Measurements from ENCODE around the gene PCBP3.
"Not testable (repeated sequence)": the region's sequence is repeated elsewhere in the genome, so short reads cannot be mapped to it uniquely, and the experiment has no call there.

The PCBP3 gene

GRCh38 chr21:45611939-45612664 lies 31.4 kb upstream of the PCBP3 start:
- no peaks in the 10 kb centered on the region for H3K9me3 ChIP-seq (replicated peaks; ENCODE audit: insufficient read depth, low read length)
- H3K4me3 ChIP-seq (ENCODE audit: low read length), result no peak overlapping the region
- H3F3A ChIP-seq (ENCODE audit: insufficient read depth, low read length), result no peaks in the 10 kb centered on the region
- H3K9ac ChIP-seq (ENCODE audit: low read length), result no peak overlapping the region
- H3K27me3 ChIP-seq (replicated peaks; ENCODE audit: insufficient read depth, low read length), result peaks cover 85% of the 10 kb centered on the region
- H2AFZ ChIP-seq (ENCODE audit: low read length), result no peak overlapping the region
- H3K4me2 ChIP-seq (ENCODE audit: low read depth, low read length), result no peak overlapping the region
- no peaks in the 10 kb centered on the region for H3K79me2 ChIP-seq (ENCODE audit: low read length)
- H3K4me1 ChIP-seq (ENCODE audit: low read length), result no peaks in the 10 kb centered on the region
- DNase-seq, result no peak
- no peaks in the 10 kb centered on the region for H3K9me2 ChIP-seq (replicated peaks; ENCODE audit: insufficient read depth, low read length)
- TF ChIP-seq EZH2 (optimal IDR thresholded peaks at IDR 0.05; ENCODE audit: low read depth, low read length), result no peak
- no peak for TF ChIP-seq CTCF (IDR thresholded peaks at IDR 0.05; ENCODE audit: low read length)
- no peak for TF ChIP-seq EZH2phosphoT487 (IDR thresholded peaks at IDR 0.05; ENCODE audit: low read length)
- H4K20me1 ChIP-seq (ENCODE audit: insufficient read depth, low read length), result no peaks in the 10 kb centered on the region
- no peak overlapping the region for H3K27ac ChIP-seq (ENCODE audit: low read length)
- no peaks in the 10 kb centered on the region for H3K36me3 ChIP-seq (replicated peaks; ENCODE audit: insufficient read depth, low read length)

GRCh38 chr21:45612665-45613019 lies 30.9 kb upstream of the PCBP3 start:
- not testable (repeated sequence) for DNase-seq; H3F3A ChIP-seq (ENCODE audit: insufficient read depth, low read length); H3K4me2 ChIP-seq (ENCODE audit: low read depth, low read length)

GRCh38 chr21:45613396-45613795 lies 30.1 kb upstream of the PCBP3 start:
- no peaks in the 10 kb centered on the region for H3K9me2 ChIP-seq (replicated peaks; ENCODE audit: insufficient read depth, low read length)
- no peak overlapping the region for H3K4me3 ChIP-seq (ENCODE audit: low read length)
- no peaks in the 10 kb centered on the region for H4K20me1 ChIP-seq (ENCODE audit: insufficient read depth, low read length)
- no peaks in the 10 kb centered on the region for H3K79me2 ChIP-seq (ENCODE audit: low read length)
- H3K36me3 ChIP-seq (replicated peaks; ENCODE audit: insufficient read depth, low read length), result no peaks in the 10 kb centered on the region
- H3K9ac ChIP-seq (ENCODE audit: low read length), result no peak overlapping the region
- no peaks in the 10 kb centered on the region for H3K9me3 ChIP-seq (replicated peaks; ENCODE audit: insufficient read depth, low read length)
- H3K4me2 ChIP-seq (ENCODE audit: low read depth, low read length), result no peak overlapping the region
- no peak overlapping the region for H3K27ac ChIP-seq (ENCODE audit: low read length)
- TF ChIP-seq EZH2phosphoT487 (IDR thresholded peaks at IDR 0.05; ENCODE audit: low read length), result no peak
- TF ChIP-seq EZH2 (optimal IDR thresholded peaks at IDR 0.05; ENCODE audit: low read depth, low read length), result no peak
- no peak for TF ChIP-seq CTCF (IDR thresholded peaks at IDR 0.05; ENCODE audit: low read length)
- peaks cover 87% of the 10 kb centered on the region for H3K27me3 ChIP-seq (replicated peaks; ENCODE audit: insufficient read depth, low read length)
- H3F3A ChIP-seq (ENCODE audit: insufficient read depth, low read length), result no peaks in the 10 kb centered on the region
- DNase-seq, result no peak
- no peaks in the 10 kb centered on the region for H3K4me1 ChIP-seq (ENCODE audit: low read length)
- no peak overlapping the region for H2AFZ ChIP-seq (ENCODE audit: low read length)

More at GRCh38 chr21:45612665-45613019, 30.9 kb upstream of the PCBP3 start:
- H3K9me3 ChIP-seq (replicated peaks; ENCODE audit: insufficient read depth, low read length); H3K4me3 ChIP-seq (ENCODE audit: low read length); H3K9ac ChIP-seq (ENCODE audit: low read length); H4K20me1 ChIP-seq (ENCODE audit: insufficient read depth, low read length); H3K4me1 ChIP-seq (ENCODE audit: low read length); H2AFZ ChIP-seq (ENCODE audit: low read length); H3K36me3 ChIP-seq (replicated peaks; ENCODE audit: insufficient read depth, low read length); H3K27ac ChIP-seq (ENCODE audit: low read length); H3K79me2 ChIP-seq (ENCODE audit: low read length); H3K9me2 ChIP-seq (replicated peaks; ENCODE audit: insufficient read depth, low read length): not testable (repeated sequence)
- peaks cover 87% of the 10 kb centered on the region for H3K27me3 ChIP-seq (replicated peaks; ENCODE audit: insufficient read depth, low read length)

- Histone ChIP-seq H3K4me3 (ENCODE audit: low read length) (no peak overlapping the region), H3K36me3 (replicated peaks; ENCODE audit: insufficient read depth, low read length) (no peaks in the 10 kb centered on the region), H3K27me3 (replicated peaks; ENCODE audit: insufficient read depth, low read length) (peaks cover 87% of the 10 kb centered on the region), H3K79me2 (ENCODE audit: low read length) (no peaks in the 10 kb centered on the region), H3K4me1 (ENCODE audit: low read length) (no peaks in the 10 kb centered on the region), H3K9me3 (replicated peaks; ENCODE audit: insufficient read depth, low read length) (no peaks in the 10 kb centered on the region), H3K9ac (ENCODE audit: low read length) (no peak overlapping the region), H2AFZ (ENCODE audit: low read length) (no peak overlapping the region), H3K4me2 (ENCODE audit: low read depth, low read length) (no peak overlapping the region), H3F3A (ENCODE audit: insufficient read depth, low read length) (no peaks in the 10 kb centered on the region), H3K27ac (ENCODE audit: low read length) (no peak overlapping the region), H4K20me1 (ENCODE audit: insufficient read depth, low read length) (no peaks in the 10 kb centered on the region), H3K9me2 (replicated peaks; ENCODE audit: insufficient read depth, low read length) (no peaks in the 10 kb centered on the region)
- no peak for DNase-seq
- TF ChIP-seq CTCF (IDR thresholded peaks at IDR 0.05; ENCODE audit: low read length), result no peak
- TF ChIP-seq EZH2phosphoT487 (IDR thresholded peaks at IDR 0.05; ENCODE audit: low read length), result no peak
These were observed 29.6 kb upstream of the PCBP3 start for GRCh38 chr21:45613881-45614280.

All from MM.1S (cell line).